BE2C (cell line): ENCODE measurements around the gene CTXND1.

ENCODE experiments used
- DNase-seq: peaks from one replicate; pipeline ENCODE4 v3.0.0-alpha.2; 2020
- H3K27me3 ChIP-seq: fragments of 250-450 bp; sonication (Bioruptor Pico); 2 replicates; pipeline ENCODE4 v1.5.1; 2020; ENCODE audit warnings: mild to moderate bottlenecking
- H3K36me3 ChIP-seq: fragments of 250-450 bp; sonication (Bioruptor Pico); 2 replicates; pipeline ENCODE4 v1.5.1; 2020; ENCODE audit warnings: mild to moderate bottlenecking
- H3K4me1 ChIP-seq: fragments of 250-450 bp; sonication (Bioruptor Pico); 2 replicates; pipeline ENCODE4 v1.5.1; 2020
- H3K4me3 ChIP-seq: 2 replicates; pipeline ENCODE4 v1.5.1; 2011; ENCODE audit warnings: low read depth, low read length
- H3K9me3 ChIP-seq: fragments of 250-450 bp; sonication (Bioruptor Pico); 2 replicates; pipeline ENCODE4 v1.5.1; 2020
- CTCF ChIP-seq: IDR thresholded peaks from 2 replicates; pipeline ENCODE4 v1.5.1; 2012; ENCODE audit warnings: mild to moderate bottlenecking, low read depth, low read length

The CTXND1 gene

GRCh38 chr15:80194186-80194585 lies 57.8 kb downstream of the CTXND1 start:
- no peaks in the 10 kb centered on the region for H3K9me3 ChIP-seq
- H3K27me3 ChIP-seq: peaks cover under 1% of the 10 kb centered on the region; the same call in 1 of the 2 replicates
- no peaks in the 10 kb centered on the region; the same call in 1 of the 2 replicates for H3K4me1 ChIP-seq
- TF ChIP-seq CTCF: no peak
- H3K4me3 ChIP-seq: no peak overlapping the region
- no peaks in the 10 kb centered on the region for H3K36me3 ChIP-seq
- no peak for DNase-seq

GRCh38 chr15:80191897-80192595 lies 60.0 kb downstream of the CTXND1 start:
- H3K9me3 ChIP-seq: no peaks in the 10 kb centered on the region
- no peak for TF ChIP-seq CTCF
- H3K36me3 ChIP-seq: no peaks in the 10 kb centered on the region
- no peak for DNase-seq
- no peaks in the 10 kb centered on the region; the same call in 1 of the 2 replicates for H3K4me1 ChIP-seq
- no peak overlapping the region for H3K4me3 ChIP-seq
- no peaks in the 10 kb centered on the region for H3K27me3 ChIP-seq

GRCh38 chr15:80191198-80191597 lies 60.8 kb downstream of the CTXND1 start:
- Histone ChIP-seq H3K36me3 (no peaks in the 10 kb centered on the region), H3K9me3 (no peaks in the 10 kb centered on the region), H3K4me1 (no peaks in the 10 kb centered on the region; the same call in 1 of the 2 replicates), H3K4me3 (no peak overlapping the region), H3K27me3 (no peaks in the 10 kb centered on the region)
- no peak for DNase-seq
- no peak for TF ChIP-seq CTCF

GRCh38 chr15:80188251-80188650 lies 63.8 kb downstream of the CTXND1 start:
- no peak for TF ChIP-seq CTCF
- H3K9me3 ChIP-seq: no peaks in the 10 kb centered on the region
- no peak for DNase-seq
- no peaks in the 10 kb centered on the region for H3K27me3 ChIP-seq
- H3K4me1 ChIP-seq: no peaks in the 10 kb centered on the region
- no peaks in the 10 kb centered on the region for H3K36me3 ChIP-seq
- no peak overlapping the region for H3K4me3 ChIP-seq

- no peaks in the 10 kb centered on the region for H3K4me1 ChIP-seq
- no peaks in the 10 kb centered on the region for H3K36me3 ChIP-seq
- no peak for DNase-seq
- no peak overlapping the region for H3K4me3 ChIP-seq
- H3K9me3 ChIP-seq: no peaks in the 10 kb centered on the region
- no peak for TF ChIP-seq CTCF
- H3K27me3 ChIP-seq: no peaks in the 10 kb centered on the region
Measured at GRCh38 chr15:80186597-80186996, 65.4 kb downstream of the CTXND1 start.

- Histone ChIP-seq H3K9me3 (no peaks in the 10 kb centered on the region), H3K36me3 (no peaks in the 10 kb centered on the region), H3K4me1 (no peaks in the 10 kb centered on the region), H3K4me3 (no peak overlapping the region), H3K27me3 (no peaks in the 10 kb centered on the region)
- TF ChIP-seq CTCF: no peak
- DNase-seq: no peak
Measured at GRCh38 chr15:80186066-80186465, 65.9 kb downstream of the CTXND1 start.
